IPS DF 19.7 (cell line): Measurements from ENCODE around the gene REEP6.
"Not testable (repeated sequence)": the region's sequence is repeated elsewhere in the genome, so short reads cannot be mapped to it uniquely, and the experiment has no call there.

Experiments used
- DNase-seq: peaks from one replicate; pipeline ENCODE4 v3.0.0-alpha.2; 2013; ENCODE audit warnings: low read depth, low spot score

REEP6 gene

GRCh38 chr19:1472231-1473084 lies 18.5 kb upstream of the REEP6 start:
- DNase-seq: no peak

GRCh38 chr19:1473085-1473851 lies 17.7 kb upstream of the REEP6 start:
- no peak for DNase-seq

DNA sequence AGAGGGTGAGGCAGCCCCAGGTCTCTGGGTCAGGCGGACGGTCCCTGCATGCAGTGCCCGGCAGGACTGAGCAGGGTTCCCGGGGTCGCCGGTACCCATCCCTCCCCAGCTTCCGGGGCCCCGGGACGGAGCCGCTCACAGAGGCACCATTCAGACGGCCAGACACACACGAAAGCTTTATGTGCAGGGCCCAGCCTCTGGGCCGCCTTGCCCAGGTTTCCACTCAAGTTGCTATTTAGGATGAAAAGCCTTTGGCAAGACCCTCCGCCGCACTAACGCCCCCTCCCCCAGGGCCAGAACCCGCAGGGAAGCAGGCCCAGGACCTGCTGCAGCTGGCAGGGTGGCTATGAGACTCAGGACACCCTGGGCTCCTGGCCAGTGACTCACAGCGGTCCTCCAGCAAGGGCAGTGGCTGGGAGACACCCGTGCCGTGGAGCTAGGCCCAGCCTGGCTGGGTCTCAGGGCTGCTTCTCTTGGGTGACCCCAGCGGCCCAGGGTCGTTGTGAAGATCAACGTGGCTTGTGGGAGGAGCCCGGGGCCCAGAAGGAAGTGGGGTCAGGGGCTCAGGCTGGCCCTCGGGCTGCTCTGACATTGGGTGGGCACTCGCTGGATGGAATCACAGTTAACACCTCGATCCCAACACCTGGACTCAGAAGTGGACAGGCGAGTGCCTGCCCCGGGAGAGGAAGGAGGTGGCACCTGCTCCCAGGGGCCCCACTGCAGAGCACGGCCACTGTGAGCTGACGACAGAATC lies 16.8 kb upstream of the REEP6 start:
- no peak for DNase-seq

- DNase-seq: no peak
These were observed 16.1 kb upstream of the REEP6 start for GRCh38 chr19:1474765-1475351.

GRCh38 chr19:1475751-1476437 lies 15.1 kb upstream of the REEP6 start:
- no peak for DNase-seq

GRCh38 chr19:1477056-1477455 lies 13.9 kb upstream of the REEP6 start:
- DNase-seq: not testable (repeated sequence)

- no peak for DNase-seq
These were observed 11.9 kb upstream of the REEP6 start, which contains the start of gene C19orf25 for GRCh38 chr19:1478934-1479707. C19orf25 (minus strand) TSS chr19:1479215; CDS start chr19:1478903, 312 bp downstream.

DNA sequence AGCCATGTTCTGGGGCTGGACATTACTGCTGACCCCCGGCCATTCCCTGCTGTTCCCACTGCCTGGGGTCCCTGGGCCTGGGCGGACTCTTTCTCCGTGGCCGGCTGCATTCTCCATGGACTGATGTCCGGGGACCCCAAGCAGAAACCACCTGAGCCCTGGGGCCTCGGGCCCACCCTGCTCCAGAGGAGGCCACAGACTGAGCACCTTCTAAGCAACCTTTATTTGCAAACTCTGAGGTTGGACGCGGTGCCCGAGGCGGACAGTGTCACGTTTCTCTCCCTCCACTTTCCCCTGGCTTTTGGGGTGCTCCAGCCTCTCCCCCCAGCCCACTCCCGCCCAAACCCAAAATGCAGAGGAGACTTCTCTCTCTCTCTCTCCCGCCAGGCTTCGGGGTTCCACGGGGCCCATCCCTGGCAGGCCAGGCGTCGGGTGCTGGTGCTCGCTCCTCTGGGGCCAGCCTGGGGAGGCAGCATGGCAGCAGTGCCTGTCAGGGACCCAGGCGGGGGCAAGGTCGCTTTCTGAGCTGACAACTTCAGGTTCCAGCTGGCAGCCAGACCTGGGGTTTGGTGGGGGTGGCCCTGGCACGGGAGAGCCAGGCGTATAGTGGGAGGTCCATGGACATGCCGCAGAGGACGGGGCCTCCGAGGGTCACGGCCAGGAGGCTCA lies 9.6 kb upstream of the REEP6 start:
- no peak for DNase-seq

DNA sequence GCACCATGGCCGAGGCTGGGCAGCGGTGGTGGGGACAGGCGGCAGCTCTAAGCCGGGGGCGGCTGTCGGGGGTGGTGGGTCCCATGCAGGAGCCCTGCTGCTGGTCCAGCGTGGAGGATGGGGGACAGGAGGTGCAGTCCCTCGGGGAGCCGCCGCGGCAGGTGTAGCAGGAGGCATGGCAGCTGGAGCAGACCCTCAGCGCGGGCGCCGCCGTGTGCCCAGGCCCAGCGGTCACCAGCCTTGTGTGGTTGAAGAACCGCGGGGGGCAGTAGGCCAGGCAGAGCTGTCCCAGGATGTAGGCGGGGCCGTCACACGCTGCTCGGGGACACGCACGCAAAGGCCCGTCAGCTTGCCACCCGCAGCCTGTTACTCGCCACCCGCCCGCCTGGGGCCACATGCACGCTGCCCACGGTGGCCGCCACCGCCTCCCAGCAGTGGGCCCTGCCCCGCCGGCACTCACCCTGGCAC lies 9.1 kb upstream of the REEP6 start:
- DNase-seq: no peak

GRCh38 chr19:1482361-1483130 lies 8.4 kb upstream of the REEP6 start:
- no peak for DNase-seq

DNA sequence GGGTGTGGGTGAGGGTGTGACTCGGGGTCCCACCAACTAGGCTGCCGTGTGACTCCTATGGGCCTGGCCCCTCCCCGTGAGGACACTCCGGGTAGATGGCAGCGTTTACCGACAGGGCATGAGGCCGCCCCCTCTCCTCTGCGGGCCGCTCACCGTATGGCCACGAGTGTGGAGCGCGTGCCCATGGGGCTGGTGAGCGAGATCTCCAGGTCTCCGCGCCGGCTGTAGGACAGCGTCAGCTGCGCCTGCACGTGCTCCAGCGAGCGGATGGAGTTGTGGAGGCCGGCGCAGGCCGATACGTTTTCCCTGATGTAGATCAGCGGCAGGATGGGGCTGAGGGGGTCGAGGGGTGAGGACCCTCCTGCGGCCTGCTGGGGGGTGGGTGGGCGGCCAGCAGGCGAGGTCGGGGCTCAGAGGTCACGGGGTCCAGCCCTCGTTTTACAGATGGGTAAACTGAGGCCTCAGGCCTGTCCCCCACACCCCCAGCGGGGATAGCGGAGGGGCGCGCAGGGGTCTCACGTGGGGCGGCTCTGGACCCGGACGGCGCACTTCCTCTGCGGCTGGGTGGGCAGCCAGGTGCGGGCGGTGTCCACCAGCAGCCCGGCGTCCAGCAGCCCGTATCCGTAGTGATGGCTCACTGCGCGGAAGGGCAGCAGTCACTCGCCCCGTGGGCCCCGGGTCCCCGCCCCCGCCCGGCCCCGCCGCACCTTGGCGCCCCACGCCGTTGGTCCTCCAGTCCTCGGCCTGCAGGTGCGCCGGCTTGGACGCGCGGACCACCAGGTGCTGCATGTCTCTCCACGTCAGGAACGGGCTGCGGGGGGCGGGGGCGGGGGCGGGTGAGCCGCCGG lies 7.6 kb upstream of the REEP6 start:
- no peak for DNase-seq

GRCh38 chr19:1483979-1484428 lies 7.0 kb upstream of the REEP6 start:
- no peak for DNase-seq

- no peak for DNase-seq
These were observed 4.0 kb upstream of the REEP6 start for GRCh38 chr19:1486720-1487575.

DNA sequence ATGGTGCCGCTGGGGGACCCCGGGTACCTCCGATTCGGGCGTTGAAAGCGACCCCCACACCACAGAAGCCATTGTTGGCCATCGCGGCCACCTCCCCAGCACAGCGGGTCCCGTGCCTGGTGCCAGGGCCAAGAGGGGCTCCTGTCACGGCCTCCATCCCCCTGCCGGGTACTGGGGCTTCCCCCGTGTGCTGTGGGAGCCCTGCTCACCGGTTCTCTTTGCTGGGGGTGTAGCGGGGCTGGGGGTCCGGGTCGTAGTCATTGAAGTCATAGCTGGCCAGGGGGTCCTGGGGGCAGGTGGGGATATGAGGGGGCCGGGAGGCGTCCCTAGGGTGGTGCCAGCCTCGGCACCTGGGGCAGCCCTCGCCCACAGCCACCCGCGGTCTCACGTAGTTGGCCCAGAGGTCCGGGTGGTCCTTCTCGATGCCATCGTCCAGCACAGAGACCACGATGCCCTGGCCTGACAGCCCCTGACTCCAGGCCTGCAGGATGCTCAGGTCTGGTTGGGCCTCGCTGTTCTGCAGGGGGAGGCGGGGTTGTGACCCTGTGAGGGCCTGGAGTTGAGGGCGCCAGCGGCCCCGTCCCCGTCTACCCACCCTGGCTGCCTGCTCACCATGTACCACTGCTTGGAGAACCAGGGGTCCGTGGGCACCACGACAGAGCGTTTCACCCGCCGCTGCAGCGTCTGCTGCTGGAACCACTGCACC lies 3.3 kb upstream of the REEP6 start:
- no peak for DNase-seq

GRCh38 chr19:1488282-1488601 lies 2.7 kb upstream of the REEP6 start:
- DNase-seq: no peak
